OCI-LY1 (cell line): ENCODE data around the gene RBPMS2.

Source experiments
- H2AFZ ChIP-seq: fragments of 200-600 bp; sonication (generic), shearing (Covaris generic); 2 replicates; pipeline ENCODE4 v1.6.0; 2014; ENCODE audit warnings: antibody characterized with exemption, mild to moderate bottlenecking, low read length
- H3F3A ChIP-seq: fragments of 200-600 bp; sonication (generic), shearing (Covaris generic); 2 replicates; pipeline ENCODE4 v1.6.0; 2014; ENCODE audit warnings: mild to moderate bottlenecking, antibody characterized with exemption, low read length, moderate library complexity; ENCODE audit not compliant: insufficient read depth
- H3K27ac ChIP-seq: fragments of 200-600 bp; sonication (generic); 2 replicates; pipeline ENCODE4 v1.5.1; 2014; ENCODE audit warnings: low read length, mixed run types, mild to moderate bottlenecking, low read depth; ENCODE audit not compliant: poor library complexity, severe bottlenecking
- H3K27me3 ChIP-seq: fragments of 200-600 bp; sonication (generic); 2 replicates; pipeline ENCODE4 v1.6.0; 2014; ENCODE audit warnings: antibody characterized with exemption, mild to moderate bottlenecking, low read length, moderate library complexity; ENCODE audit not compliant: insufficient read depth
- H3K36me3 ChIP-seq: fragments of 200-600 bp; sonication (generic); 2 replicates; pipeline ENCODE4 v1.6.1; 2014; ENCODE audit warnings: mild to moderate bottlenecking, antibody characterized with exemption, low read length, moderate library complexity, mixed read lengths; ENCODE audit not compliant: insufficient read depth
- H3K4me1 ChIP-seq: fragments of 200-600 bp; sonication (generic); 2 replicates; pipeline ENCODE4 v1.5.1; 2014; ENCODE audit warnings: mild to moderate bottlenecking, low read length, moderate library complexity; ENCODE audit not compliant: insufficient read depth, severe bottlenecking
- H3K4me2 ChIP-seq: fragments of 200-600 bp; sonication (generic), shearing (Covaris generic); 2 replicates; pipeline ENCODE4 v1.6.1; 2014; ENCODE audit warnings: low read length
- H3K4me3 ChIP-seq: fragments of 200-600 bp; sonication (generic); 2 replicates; pipeline ENCODE4 v1.5.1; 2014; ENCODE audit warnings: low read length, low read depth, mild to moderate bottlenecking, mixed read lengths; ENCODE audit not compliant: poor library complexity, severe bottlenecking
- H3K79me2 ChIP-seq: fragments of 200-600 bp; shearing (Covaris generic); 2 replicates; pipeline ENCODE4 v1.6.1; 2016; ENCODE audit warnings: mixed run types, low read length, mixed read lengths; ENCODE audit not compliant: insufficient read depth
- H3K9ac ChIP-seq: fragments of 200-600 bp; sonication (generic), shearing (Covaris generic); 2 replicates; pipeline ENCODE4 v1.6.1; 2014; ENCODE audit warnings: mild to moderate bottlenecking, low read length, mixed read lengths
- H3K9me2 ChIP-seq: fragments of 200-600 bp; sonication (generic), shearing (Covaris generic); 2 replicates; pipeline ENCODE4 v1.6.1; 2014; ENCODE audit warnings: low read depth, mild to moderate bottlenecking, low read length, mixed read lengths
- H3K9me3 ChIP-seq: fragments of 200-600 bp; shearing (Covaris generic); 2 replicates; pipeline ENCODE4 v1.6.1; 2014; ENCODE audit warnings: low read length, mixed read lengths
- H4K20me1 ChIP-seq: fragments of 200-600 bp; sonication (generic), shearing (Covaris generic); 2 replicates; pipeline ENCODE4 v1.6.0; 2016; ENCODE audit warnings: mild to moderate bottlenecking, low read length; ENCODE audit not compliant: insufficient read depth
- EZH2 ChIP-seq: fragments of 200-600 bp; sonication (generic), shearing (Covaris generic); IDR thresholded peaks from 2 replicates; pipeline ENCODE4 v1.8.0; 2017; ENCODE audit warnings: borderline replicate concordance, mixed run types, mild to moderate bottlenecking, antibody characterized with exemption, low read length, moderate library complexity, mixed read lengths
- TF ChIP-seq, protein P1 (sequence below): fragments of 200-600 bp; sonication (generic), shearing (Covaris generic); IDR thresholded peaks from 2 replicates; pipeline ENCODE4 v1.5.1; 2017; ENCODE audit warnings: mild to moderate bottlenecking, antibody characterized with exemption, low read length, moderate library complexity, mixed read lengths

RBPMS2 gene

DNA sequence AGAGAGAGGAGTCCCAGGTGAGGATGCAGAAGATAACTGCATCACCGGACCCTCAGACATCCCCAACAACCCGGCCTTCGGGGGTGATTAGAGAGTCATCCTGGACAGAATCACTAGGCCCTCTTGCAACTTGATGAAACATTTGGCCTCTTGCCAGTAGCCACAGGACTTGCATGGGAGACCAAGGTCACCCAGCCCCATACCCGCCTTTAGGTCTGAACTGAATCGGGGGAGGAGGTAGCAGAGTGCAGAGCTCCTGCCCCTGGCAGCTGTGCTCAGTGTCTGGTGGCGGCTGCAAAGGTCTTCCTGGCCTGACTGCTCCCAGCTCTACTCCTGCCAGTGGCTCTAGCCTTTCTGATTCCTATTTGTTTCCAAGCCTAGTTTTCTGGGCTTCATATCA is 37.7 kb upstream of the RBPMS2 start:
- Histone ChIP-seq H3K27me3 (peaks cover 1% of the 10 kb centered on the region; the same call in 1 of the 2 replicates), H3K4me1 (no peaks in the 10 kb centered on the region), H3K27ac (no peak overlapping the region), H3K9ac (no peak overlapping the region), H3K9me2 (no peaks in the 10 kb centered on the region), H3K79me2 (no peaks in the 10 kb centered on the region), H4K20me1 (no peaks in the 10 kb centered on the region), H2AFZ (no peak overlapping the region), H3K4me3 (no peak overlapping the region), H3K36me3 (peaks cover 19% of the 10 kb centered on the region), H3K4me2 (no peak overlapping the region), H3K9me3 (no peaks in the 10 kb centered on the region), H3F3A (no peaks in the 10 kb centered on the region)
- TF ChIP-seq EZH2 = no peak
- TF ChIP-seq, protein P1, sequence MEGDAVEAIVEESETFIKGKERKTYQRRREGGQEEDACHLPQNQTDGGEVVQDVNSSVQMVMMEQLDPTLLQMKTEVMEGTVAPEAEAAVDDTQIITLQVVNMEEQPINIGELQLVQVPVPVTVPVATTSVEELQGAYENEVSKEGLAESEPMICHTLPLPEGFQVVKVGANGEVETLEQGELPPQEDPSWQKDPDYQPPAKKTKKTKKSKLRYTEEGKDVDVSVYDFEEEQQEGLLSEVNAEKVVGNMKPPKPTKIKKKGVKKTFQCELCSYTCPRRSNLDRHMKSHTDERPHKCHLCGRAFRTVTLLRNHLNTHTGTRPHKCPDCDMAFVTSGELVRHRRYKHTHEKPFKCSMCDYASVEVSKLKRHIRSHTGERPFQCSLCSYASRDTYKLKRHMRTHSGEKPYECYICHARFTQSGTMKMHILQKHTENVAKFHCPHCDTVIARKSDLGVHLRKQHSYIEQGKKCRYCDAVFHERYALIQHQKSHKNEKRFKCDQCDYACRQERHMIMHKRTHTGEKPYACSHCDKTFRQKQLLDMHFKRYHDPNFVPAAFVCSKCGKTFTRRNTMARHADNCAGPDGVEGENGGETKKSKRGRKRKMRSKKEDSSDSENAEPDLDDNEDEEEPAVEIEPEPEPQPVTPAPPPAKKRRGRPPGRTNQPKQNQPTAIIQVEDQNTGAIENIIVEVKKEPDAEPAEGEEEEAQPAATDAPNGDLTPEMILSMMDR = no peak

DNA sequence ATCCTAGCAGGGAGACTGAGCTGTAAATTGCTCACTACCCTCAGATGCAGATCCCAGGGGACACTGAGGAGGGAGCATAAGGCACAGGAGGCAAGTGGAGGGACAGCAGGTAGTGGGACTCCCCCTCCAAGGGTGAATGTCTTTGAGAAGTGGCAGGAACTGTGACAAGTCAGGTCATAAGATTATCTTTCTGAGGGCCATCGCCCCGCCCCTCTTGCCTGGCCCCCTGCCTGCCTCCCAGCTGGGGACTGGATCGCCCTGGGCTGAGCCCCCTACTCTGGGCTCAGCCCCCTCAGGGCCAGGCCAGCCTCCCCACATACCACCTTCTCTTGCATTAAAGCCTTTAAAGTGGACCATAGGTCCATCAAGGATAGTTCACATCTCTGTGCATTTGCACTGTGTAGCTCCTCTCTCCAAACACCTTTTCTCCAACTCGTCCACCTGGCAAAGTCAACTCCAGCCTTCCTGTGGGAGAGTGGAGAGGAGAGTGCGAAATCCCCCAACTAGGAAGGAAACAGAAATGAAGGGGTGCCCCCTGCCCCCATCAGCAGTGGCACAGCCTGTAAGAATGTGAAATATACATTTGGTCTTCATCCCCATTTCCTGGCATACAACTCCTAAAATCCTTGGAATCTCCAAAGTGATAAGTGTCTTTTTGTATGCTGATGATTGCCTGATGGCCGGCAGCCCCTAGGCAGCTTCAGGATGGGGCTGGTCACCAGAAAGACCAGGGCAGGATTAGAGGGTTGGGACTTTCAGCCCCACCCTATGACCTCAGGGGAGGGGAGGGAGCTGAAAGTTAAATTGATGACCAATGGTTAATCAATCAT is 35.3 kb upstream of the RBPMS2 start:
- no peak overlapping the region for H3K9ac ChIP-seq

DNA sequence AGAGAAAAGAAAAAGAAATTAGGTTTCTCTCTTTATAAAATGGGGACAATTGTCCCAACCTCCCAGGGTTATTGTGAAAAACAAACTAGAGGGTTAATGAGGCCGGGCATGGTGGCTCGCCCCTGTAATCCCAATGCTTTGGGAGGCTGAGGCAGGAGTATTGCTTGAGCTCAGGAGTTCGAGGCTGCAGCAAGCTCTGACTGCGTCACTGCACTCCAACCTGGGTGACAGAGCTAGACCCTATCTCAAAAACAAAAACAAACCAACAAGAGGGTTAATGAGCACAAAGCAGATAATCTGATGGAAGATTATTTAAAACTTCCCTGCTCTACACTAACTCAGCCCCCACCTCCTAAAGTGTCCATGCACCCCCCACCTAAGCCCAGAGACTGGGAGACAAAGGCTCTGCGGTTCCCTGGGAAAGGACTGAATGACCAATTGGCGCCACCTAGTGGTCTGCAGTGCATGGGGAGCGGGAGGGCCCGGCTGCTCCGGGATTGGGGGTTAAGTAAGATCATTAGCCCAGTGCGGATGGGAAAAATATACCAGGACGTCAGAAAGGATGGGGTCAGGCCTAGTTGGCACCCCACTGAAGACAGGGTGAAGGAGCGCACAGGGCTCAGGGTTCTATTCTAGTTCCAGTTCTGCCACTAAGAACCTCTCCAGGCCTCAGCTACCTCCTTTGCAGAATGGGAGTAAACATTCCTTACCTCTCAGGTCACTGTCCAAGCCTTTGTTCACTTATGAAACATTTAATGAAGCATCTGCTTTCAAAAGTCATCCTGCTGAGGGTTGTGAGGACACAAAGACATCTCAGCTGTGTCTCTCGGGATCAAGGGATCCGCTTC is 34.5 kb upstream of the RBPMS2 start:
- Histone ChIP-seq H3K36me3 (no peaks in the 10 kb centered on the region), H2AFZ (no peak overlapping the region), H3F3A (no peaks in the 10 kb centered on the region), H3K4me2 (no peak overlapping the region), H3K27ac (no peak overlapping the region), H3K79me2 (no peaks in the 10 kb centered on the region), H3K27me3 (peaks cover 2% of the 10 kb centered on the region; the same call in 1 of the 2 replicates), H4K20me1 (no peaks in the 10 kb centered on the region), H3K9ac (no peak overlapping the region), H3K9me2 (no peaks in the 10 kb centered on the region), H3K4me3 (no peak overlapping the region), H3K9me3 (no peaks in the 10 kb centered on the region), H3K4me1 (no peaks in the 10 kb centered on the region)
- no peak for TF ChIP-seq EZH2
- TF ChIP-seq, protein P1 = peak; percentile 99

More for the DNA sequence above, 35.3 kb upstream of the RBPMS2 start:
- H2AFZ ChIP-seq = no peak overlapping the region
- no peaks in the 10 kb centered on the region for H3K4me1 ChIP-seq
- no peaks in the 10 kb centered on the region for H3K9me3 ChIP-seq
- H3K4me2 ChIP-seq = no peak overlapping the region
- no peak overlapping the region for H3K4me3 ChIP-seq
- peaks cover 2% of the 10 kb centered on the region; the same call in 1 of the 2 replicates for H3K27me3 ChIP-seq
- H3F3A ChIP-seq = no peaks in the 10 kb centered on the region
- peaks cover 1% of the 10 kb centered on the region for H3K36me3 ChIP-seq
- H3K9me2 ChIP-seq = no peaks in the 10 kb centered on the region
- H3K79me2 ChIP-seq = no peaks in the 10 kb centered on the region
- no peaks in the 10 kb centered on the region for H4K20me1 ChIP-seq
- TF ChIP-seq EZH2 = no peak
- TF ChIP-seq, protein P1 = no peak
- H3K27ac ChIP-seq = no peak overlapping the region
